Kidney (tissue), 14 donors: ENCODE measurements around the gene PCBP2. TPM values are rescaled to one million over a fixed set of nuclear protein-coding genes. Genes with fewer than 3 reads are reported as not detected.

ENCODE experiments used
- DNase-seq, 5 donors: peaks; one replicate each; pipeline ENCODE4 v3.0.0-alpha.2; 2013 to 2020
- FAIRE-seq: peaks from 2 replicates; lab custom pipeline; 2012; peaks lifted over from hg19 to GRCh38; lab: Jason Lieb, UNC
- H3K27ac ChIP-seq, 2 donors: one replicate each; pipeline ENCODE4 v1.7.0; 2013; ENCODE audit warnings: low read depth in 2 of 2, low read length in 2 of 2, inconsistent platforms in 1 of 2
- H3K27me3 ChIP-seq: one replicate; pipeline ENCODE4 v1.7.1; 2013; ENCODE audit warnings: low read length, inconsistent platforms; ENCODE audit not compliant: control insufficient read depth, insufficient read depth
- H3K36me3 ChIP-seq, 3 donors: one replicate each; pipeline versions ENCODE4 v1.7.0 to v1.7.1; 2013; ENCODE audit warnings: low read length in 3 of 3, control low read depth in 1 of 3, inconsistent platforms in 1 of 3; ENCODE audit not compliant: insufficient read depth in 3 of 3, control insufficient read depth in 2 of 3
- H3K4me1 ChIP-seq, 3 donors: one replicate each; pipeline versions ENCODE4 v1.7.0 to v1.7.1; 2013; ENCODE audit warnings: low read length in 3 of 3, inconsistent platforms in 1 of 3, low read depth in 1 of 3; ENCODE audit not compliant: control insufficient read depth in 2 of 3, insufficient read depth in 2 of 3
- H3K4me3 ChIP-seq, 3 donors: one replicate each; pipeline versions ENCODE4 v1.7.0 to v1.8.1; 2013; ENCODE audit warnings: low read length in 3 of 3, control low read depth in 1 of 3, inconsistent platforms in 1 of 3
- H3K9ac ChIP-seq, 3 donors: one replicate each; pipeline versions ENCODE4 v1.7.0 to v1.7.1; 2013; ENCODE audit warnings: low read length in 3 of 3, control low read depth in 1 of 3, inconsistent platforms in 1 of 3
- H3K9me3 ChIP-seq, 3 donors: one replicate each; pipeline versions ENCODE4 v1.7.0 to v1.7.1; 2013; ENCODE audit warnings: low read length in 3 of 3, control low read depth in 1 of 3, inconsistent platforms in 1 of 3; ENCODE audit not compliant: control insufficient read depth in 2 of 3, insufficient read depth in 1 of 3
- CTCF ChIP-seq: IDR thresholded peaks from 3 replicates; pipeline ENCODE4 v1.5.1; 2012; ENCODE audit warnings: mild to moderate bottlenecking, moderate library complexity, borderline replicate concordance; ENCODE audit not compliant: insufficient read depth; ENCODE audit errors: extremely low read depth
- intact Hi-C: fragments of 100-400 bp; cut with DNase I; formaldehyde crosslinking; loops from one replicate; pipeline ENCODE4 v1.11.1; 2022
- polyA plus RNA-seq: library from polyadenylated mRNA; stranded (reverse); fragments of 350-450 nt; fragmentation: Illumina TruSeq; extraction: RNeasy Lipid Tissue Mini Kit (QIAGEN cat#74804); gene quantifications from one replicate; pipeline ENCODE4 v1.2.3, GENCODE V29; 2014; ENCODE audit warnings: low read depth, low replicate concordance; ENCODE audit not compliant: insufficient read depth
- total RNA-seq: library from RNA; stranded (reverse); fragmentation: NEBNext Ultra II Directional; extraction: Animal tissue kit (Norgen Biotek cat#: 25700); gene quantifications from one replicate; pipeline ENCODE4 v1.2.1, GENCODE V29; 2021
- donor health status: control.
- donor health status: control.
- donor health status: control.
- donor health status: control.
- donor health status: control.
- donor health status: DM: yes; HTN: yes; CAD: no.
- donor health status: Normal renal cell carcinoma (clear cell type).

The PCBP2 gene
- total and polyA plus RNA-seq, 2 donors from 2014 or later: 597 to 732 TPM

GRCh38 chr12:53463802-53464560 is 12.1 kb downstream of the PCBP2 start:
- Histone ChIP-seq H3K4me3 (no peak overlapping the region), H3K9me3 (no peaks in the 10 kb centered on the region), H3K9ac (peak overlapping the region in 1 of 3 donors; percentile 17), H3K36me3 (peaks cover 44 to 98% (median 82%) of the 10 kb centered on the region in 3 donors), H3K4me1 (peaks cover 0 to 23% (median 11%) of the 10 kb centered on the region in 3 donors), H3K27me3 (no peaks in the 10 kb centered on the region), H3K27ac (no peak overlapping the region)
- intact Hi-C loops: no loop called here
- no peak for DNase-seq
- no peak for FAIRE-seq
- TF ChIP-seq CTCF: no peak

GRCh38 chr12:53464685-53465418 is 12.9 kb downstream of the PCBP2 start:
- Histone ChIP-seq H3K4me1 (peaks cover 0 to 23% (median 11%) of the 10 kb centered on the region in 3 donors), H3K27me3 (no peaks in the 10 kb centered on the region), H3K27ac (no peak overlapping the region), H3K9ac (no peak overlapping the region), H3K36me3 (peaks cover 39 to 99% (median 75%) of the 10 kb centered on the region in 3 donors), H3K9me3 (no peaks in the 10 kb centered on the region), H3K4me3 (no peak overlapping the region)
- intact Hi-C loops: no loop called here
- no peak for TF ChIP-seq CTCF
- FAIRE-seq: no peak
- DNase-seq: no peak

GRCh38 chr12:53465679-53466078 is 13.8 kb downstream of the PCBP2 start:
- Histone ChIP-seq H3K4me3 (no peak overlapping the region), H3K9ac (no peak overlapping the region), H3K9me3 (no peaks in the 10 kb centered on the region), H3K36me3 (peaks cover 33 to 95% (median 69%) of the 10 kb centered on the region in 3 donors), H3K4me1 (peaks cover 0 to 20% (median 11%) of the 10 kb centered on the region in 3 donors), H3K27ac (peak overlapping the region in 1 of 2 donors; percentile 4), H3K27me3 (no peaks in the 10 kb centered on the region)
- no peak for FAIRE-seq
- intact Hi-C loops: no loop called here
- DNase-seq: no peak
- TF ChIP-seq CTCF: no peak
